Lower leg skin (tissue), 4 donors: ENCODE data around the gene LIFR. TPM values are rescaled to one million over a fixed set of nuclear protein-coding genes. Genes with fewer than 3 reads are reported as not detected.

Source experiments
- DNase-seq, 2 donors: peaks; one replicate each; pipeline ENCODE4 v3.0.0-alpha.2; 2019; ENCODE audit warnings: low spot score in 2 of 2
- H3K4me3 ChIP-seq: fragments of 200-600 bp; sonication (generic); 2 replicates; pipeline ENCODE4 v1.5.1; 2017; ENCODE audit warnings: mild to moderate bottlenecking, low read depth; ENCODE audit not compliant: poor library complexity, severe bottlenecking
- CTCF ChIP-seq, 3 donors: fragments of 450-650 bp; IDR thresholded peaks; one replicate each; pipeline ENCODE4 v1.5.1; 2016; ENCODE audit warnings: antibody characterized with exemption in 3 of 3, mild to moderate bottlenecking in 3 of 3, moderate library complexity in 2 of 3
- POLR2A ChIP-seq, 2 donors: fragments of 450-650 bp; IDR thresholded peaks; one replicate each; pipeline ENCODE4 v1.6.1; 2016 to 2017; ENCODE audit warnings: antibody characterized with exemption in 2 of 2, mild to moderate bottlenecking in 1 of 2, moderate library complexity in 1 of 2
- WGBS, 2 donors: methylation state at CpG; one replicate each; pipeline ENCODE4 v1.1.5; 2018; 5-methylcytosine and 5-hydroxymethylcytosine counted together
- intact Hi-C: fragments of 100-400 bp; cut with DNase I; formaldehyde crosslinking; loops from one replicate; pipeline ENCODE4 v1.15.0; 2023; ENCODE audit warnings: low total_unique reads
- total RNA-seq, 4 donors: library from RNA; depleted of rRNA; stranded (reverse); fragments of >200 nt; gene quantifications; one replicate each; pipeline ENCODE4 v1.1.0, GENCODE V29; 2016

The LIFR gene
- total RNA-seq, 4 donors from 2014 or later, result 28.3 to 70.6 (median 42.1) TPM

- WGBS, 2 donors, result 92 to 93% methylated on average over 11 of the region's 11 CpGs
- no peak for TF ChIP-seq POLR2A (IDR thresholded peaks at IDR 0.05)
- no peak for TF ChIP-seq CTCF (IDR thresholded peaks at IDR 0.05)
Observed at GRCh38 chr5:38469707-38470267, 86.7 kb downstream of the LIFR start.

GRCh38 chr5:38468978-38469706, 87.3 kb downstream of the LIFR start:
- H3K4me3 ChIP-seq, result no peak overlapping the region
- WGBS, 2 donors, result 69 to 72% methylated on average over 18 of the region's 18 CpGs
- peak in 1 of 2 donors; percentile 87 for DNase-seq
- no peak for TF ChIP-seq CTCF (IDR thresholded peaks at IDR 0.05)
- TF ChIP-seq POLR2A (IDR thresholded peaks at IDR 0.05), result no peak
- intact Hi-C loops, result no loop called here

More at GRCh38 chr5:38469707-38470267, 86.7 kb downstream of the LIFR start:
- intact Hi-C loops, result no loop called here
- H3K4me3 ChIP-seq, result no peak overlapping the region
- no peak for DNase-seq

- no peak overlapping the region for H3K4me3 ChIP-seq
- 77 to 83% methylated on average over 11 to 12 of the region's 12 CpGs for WGBS, 2 donors
- TF ChIP-seq CTCF (IDR thresholded peaks at IDR 0.05), result no peak
- TF ChIP-seq POLR2A (IDR thresholded peaks at IDR 0.05), result no peak
- intact Hi-C loops, result no loop called here
- DNase-seq, result peak in 1 of 2 donors; percentile 88
Observed at GRCh38 chr5:38468202-38468673, 88.2 kb downstream of the LIFR start.

GRCh38 chr5:38467353-38468040, 88.9 kb downstream of the LIFR start:
- 49 to 61% methylated on average over 17 to 22 of the region's 22 CpGs for WGBS, 2 donors
- peak in 1 of 2 donors; percentile 89 for DNase-seq
- H3K4me3 ChIP-seq, result no peak overlapping the region
- TF ChIP-seq CTCF (IDR thresholded peaks at IDR 0.05) (no peak), POLR2A (IDR thresholded peaks at IDR 0.05) (no peak)
- intact Hi-C loops, result no loop called here

GRCh38 chr5:38466424-38467189, 89.8 kb downstream of the LIFR start:
- intact Hi-C loops, result no loop called here
- WGBS, 2 donors, result 62 to 74% methylated on average over 24 of the region's 24 CpGs
- DNase-seq, result peak in 1 of 2 donors; percentile 95
- H3K4me3 ChIP-seq, result no peak overlapping the region
- TF ChIP-seq CTCF (IDR thresholded peaks at IDR 0.05) (no peak), POLR2A (IDR thresholded peaks at IDR 0.05) (no peak)
